SK-N-MC (cell line): ENCODE results near the gene CAP1.

Source experiments
- DNase-seq: peaks from one replicate; pipeline ENCODE4 v3.0.0-alpha.2; 2011; ENCODE audit warnings: low read depth, low spot score
- H3K27ac ChIP-seq: fragments of 200-600 bp; sonication (generic); 2 replicates; pipeline ENCODE4 v1.5.1; 2016; ENCODE audit warnings: mixed run types
- H3K36me3 ChIP-seq: fragments of 200-600 bp; sonication (generic); 2 replicates; pipeline ENCODE4 v1.6.1; 2017; ENCODE audit warnings: antibody characterized with exemption, low read length, mixed read lengths; ENCODE audit not compliant: insufficient read depth
- H3K4me3 ChIP-seq: fragments of 200-600 bp; sonication (generic); 2 replicates; pipeline ENCODE4 v1.5.1; 2016
- H3K9ac ChIP-seq: fragments of 200-600 bp; sonication (generic); 2 replicates; pipeline ENCODE4 v1.8.0; 2017; ENCODE audit warnings: mixed run types, mixed read lengths; ENCODE audit not compliant: insufficient read length
- H3K9me3 ChIP-seq: fragments of 200-600 bp; sonication (generic); 2 replicates; pipeline ENCODE4 v1.6.1; 2017; ENCODE audit warnings: low read depth, mild to moderate bottlenecking, antibody characterized with exemption, low read length, moderate library complexity, mixed read lengths
- EZH2 ChIP-seq: fragments of 200-600 bp; sonication (generic); IDR thresholded peaks from one replicate; pipeline ENCODE4 v1.6.1; 2017; ENCODE audit warnings: antibody characterized with exemption
- FOXP2 ChIP-seq: optimal IDR thresholded peaks from 2 replicates; pipeline ENCODE3; 2011; ENCODE audit warnings: mild to moderate bottlenecking, moderate library complexity; ENCODE audit not compliant: insufficient read depth; ENCODE audit errors: extremely low read length, control extremely low read depth
- POLR2AphosphoS5 ChIP-seq: IDR thresholded peaks from 2 replicates; pipeline ENCODE4 v1.6.1; 2012; ENCODE audit warnings: mild to moderate bottlenecking, low read depth, low read length, borderline replicate concordance

The CAP1 gene

DNA sequence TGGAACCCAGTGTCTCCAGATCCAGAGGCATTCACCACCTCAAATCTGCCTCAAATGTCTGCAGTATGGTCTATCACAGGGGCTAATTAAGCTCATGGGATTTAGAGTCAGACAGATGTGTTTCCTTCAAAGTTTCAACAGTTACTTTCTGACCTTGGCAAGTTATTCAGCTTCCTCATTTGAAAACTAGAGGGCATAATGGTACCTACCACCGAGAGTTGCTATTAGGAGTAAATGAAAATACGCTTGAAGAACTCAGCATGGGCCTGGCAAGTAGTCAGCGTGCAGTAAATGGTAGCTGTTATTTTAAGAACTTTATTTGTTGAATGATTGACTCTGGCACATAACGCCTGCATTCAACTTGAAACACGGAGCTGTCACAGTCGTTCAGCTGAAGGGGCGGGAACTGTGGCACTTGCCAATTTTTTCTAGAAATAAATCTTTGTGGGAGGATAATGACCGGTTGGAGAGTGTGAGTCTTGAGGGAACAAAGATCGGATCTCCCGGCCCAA, 1.2 kb upstream of the CAP1 start:
- Histone ChIP-seq H3K4me3 (peak overlapping the region; percentile 93), H3K27ac (no peak overlapping the region), H3K36me3 (no peaks in the 10 kb centered on the region; the same call in 1 of the 2 replicates), H3K9me3 (no peaks in the 10 kb centered on the region), H3K9ac (peak overlapping the region; percentile 86)
- DNase-seq, result no peak
- TF ChIP-seq FOXP2, result no peak
- TF ChIP-seq POLR2AphosphoS5, result no peak
- TF ChIP-seq EZH2, result no peak

DNA sequence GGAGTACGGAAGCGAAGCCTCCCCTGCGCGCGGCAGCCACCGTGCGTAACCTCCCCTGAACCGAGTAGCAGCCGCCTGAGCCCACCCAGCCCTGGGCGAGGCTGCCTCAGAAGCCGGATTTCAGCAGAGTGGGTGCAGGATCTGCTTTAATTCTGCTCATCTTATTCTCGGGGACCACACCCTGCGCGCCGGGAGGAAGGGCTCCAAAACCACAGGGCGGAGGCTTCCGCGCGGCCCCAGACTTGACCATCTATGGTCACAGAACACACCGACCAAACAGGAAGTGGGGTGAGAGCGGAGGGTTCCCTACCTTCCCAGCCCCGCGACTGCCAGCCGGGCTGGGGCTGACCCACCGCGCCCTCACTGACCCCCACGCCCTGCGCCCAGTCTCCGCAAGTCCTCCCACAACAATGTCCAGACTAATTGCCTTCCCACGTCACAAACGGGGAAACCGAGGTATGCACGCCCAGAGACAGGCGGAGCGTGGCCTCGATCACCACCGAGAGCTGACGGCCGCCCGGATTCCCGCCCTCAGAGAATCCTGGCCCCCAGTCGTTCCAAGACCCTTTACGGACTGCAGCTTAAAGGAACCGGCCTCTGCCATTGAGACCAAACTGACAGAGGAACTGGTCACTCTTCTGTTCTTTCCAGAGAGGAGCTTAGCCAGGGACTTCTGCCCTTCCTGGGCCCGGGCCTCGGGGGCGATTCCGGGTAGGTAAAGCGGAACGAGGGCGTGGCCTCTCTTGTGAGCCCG, 595 bp upstream of the CAP1 start:
- Histone ChIP-seq H3K9me3 (no peaks in the 10 kb centered on the region), H3K9ac (peak overlapping the region; percentile 86), H3K27ac (peak overlapping the region; percentile 34; the same call in 1 of the 2 replicates), H3K36me3 (no peaks in the 10 kb centered on the region; the same call in 1 of the 2 replicates), H3K4me3 (peak overlapping the region; percentile 93)
- DNase-seq, result no peak
- TF ChIP-seq EZH2, result no peak
- TF ChIP-seq POLR2AphosphoS5, result peak; percentile 85
- no peak for TF ChIP-seq FOXP2

DNA sequence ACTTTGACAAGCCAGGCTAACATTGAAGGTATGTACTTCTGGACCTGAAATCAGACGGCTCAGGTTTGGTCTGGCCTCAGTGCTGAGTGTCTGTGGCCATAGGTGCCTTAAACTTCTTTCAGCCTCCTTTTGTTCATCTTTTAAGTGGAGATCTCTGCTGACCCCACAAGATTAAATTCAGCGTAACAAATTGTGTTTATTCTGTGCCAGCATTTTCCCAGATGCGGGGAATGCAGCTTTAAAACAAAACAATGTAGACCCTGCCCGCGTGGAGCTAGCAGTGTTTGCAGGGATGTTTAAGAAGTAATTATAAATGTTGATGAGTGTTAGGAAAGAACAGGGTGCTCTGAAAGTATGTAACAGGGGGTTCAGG, 923 bp downstream of the CAP1 start:
- Histone ChIP-seq H3K27ac (no peak overlapping the region), H3K4me3 (peak overlapping the region; percentile 93), H3K9ac (peak overlapping the region; percentile 91), H3K9me3 (no peaks in the 10 kb centered on the region), H3K36me3 (no peaks in the 10 kb centered on the region; the same call in 1 of the 2 replicates)
- DNase-seq, result no peak
- TF ChIP-seq POLR2AphosphoS5, result no peak
- TF ChIP-seq EZH2, result no peak
- TF ChIP-seq FOXP2, result no peak

DNA sequence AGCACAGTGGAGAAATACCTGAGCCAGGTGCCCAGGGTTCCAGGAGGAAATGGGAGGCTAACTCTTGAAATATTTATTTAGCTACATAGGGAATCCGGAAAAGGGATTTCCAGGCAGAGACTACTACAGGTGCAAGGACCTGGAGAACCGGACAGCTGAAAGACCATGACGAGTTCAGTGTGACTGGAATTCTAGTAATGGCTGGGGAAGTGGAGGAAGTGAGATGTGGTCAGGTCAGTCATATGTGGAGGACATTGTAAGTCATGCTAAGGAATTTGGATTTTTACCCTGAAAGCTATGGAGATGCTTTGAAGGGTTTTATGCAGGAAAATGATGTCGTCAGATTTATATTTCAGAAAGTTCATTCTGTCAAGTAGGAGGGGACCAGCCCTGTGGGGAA, 1.8 kb downstream of the CAP1 start:
- no peaks in the 10 kb centered on the region for H3K9me3 ChIP-seq
- no peak overlapping the region for H3K4me3 ChIP-seq
- DNase-seq, result no peak
- no peak overlapping the region for H3K27ac ChIP-seq
- peaks cover 3% of the 10 kb centered on the region; the same call in 1 of the 2 replicates for H3K36me3 ChIP-seq
- H3K9ac ChIP-seq, result no peak overlapping the region
- TF ChIP-seq EZH2 (no peak), POLR2AphosphoS5 (no peak), FOXP2 (no peak)

DNA sequence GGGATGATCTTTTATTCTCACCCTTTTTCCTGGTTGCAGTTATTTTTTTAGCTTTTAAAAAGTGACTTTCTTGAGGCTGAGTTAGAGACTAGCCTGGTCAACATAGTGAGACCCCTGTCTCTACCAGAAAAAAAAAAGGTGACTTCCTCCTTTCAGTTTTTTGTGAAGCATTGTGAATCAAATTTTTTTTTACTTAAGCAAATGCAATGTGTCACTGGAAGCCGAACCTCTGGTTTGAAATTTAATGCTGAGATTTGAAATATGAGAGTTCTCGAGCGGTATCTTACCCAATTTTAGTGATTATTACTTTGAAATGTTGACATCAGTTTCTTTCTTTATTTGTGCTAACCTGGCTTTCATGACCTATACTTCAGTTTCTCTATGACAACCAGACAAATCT, 3.6 kb downstream of the CAP1 start:
- Histone ChIP-seq H3K27ac (no peak overlapping the region), H3K9me3 (no peaks in the 10 kb centered on the region), H3K36me3 (peaks cover 5% of the 10 kb centered on the region; the same call in 1 of the 2 replicates), H3K4me3 (no peak overlapping the region), H3K9ac (no peak overlapping the region)
- TF ChIP-seq EZH2 (no peak), FOXP2 (no peak), POLR2AphosphoS5 (no peak)
- DNase-seq, result no peak

DNA sequence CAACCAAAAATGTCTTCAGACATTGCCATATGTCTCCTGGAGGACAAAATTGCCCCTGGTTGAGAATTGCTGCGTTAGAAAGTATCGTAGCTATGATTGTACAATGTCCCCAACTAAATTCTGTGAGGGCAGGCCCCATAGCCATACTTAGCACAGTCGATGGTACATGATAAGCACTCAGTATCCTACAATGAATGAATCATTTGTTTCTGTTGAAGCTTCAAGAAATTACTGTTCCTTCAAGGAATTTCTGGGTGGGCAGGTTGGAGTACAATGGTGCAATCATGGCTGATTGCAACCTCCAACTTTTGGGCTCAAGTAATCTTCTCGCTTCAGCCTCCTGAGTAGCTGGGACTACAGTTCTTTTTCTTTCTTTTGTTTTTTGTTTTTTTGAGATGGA, 4.7 kb downstream of the CAP1 start:
- Histone ChIP-seq H3K27ac (no peak overlapping the region), H3K36me3 (peaks cover 10% of the 10 kb centered on the region; the same call in 1 of the 2 replicates), H3K9me3 (no peaks in the 10 kb centered on the region), H3K9ac (no peak overlapping the region), H3K4me3 (no peak overlapping the region)
- DNase-seq, result no peak
- TF ChIP-seq FOXP2 (no peak), POLR2AphosphoS5 (no peak), EZH2 (no peak)

DNA sequence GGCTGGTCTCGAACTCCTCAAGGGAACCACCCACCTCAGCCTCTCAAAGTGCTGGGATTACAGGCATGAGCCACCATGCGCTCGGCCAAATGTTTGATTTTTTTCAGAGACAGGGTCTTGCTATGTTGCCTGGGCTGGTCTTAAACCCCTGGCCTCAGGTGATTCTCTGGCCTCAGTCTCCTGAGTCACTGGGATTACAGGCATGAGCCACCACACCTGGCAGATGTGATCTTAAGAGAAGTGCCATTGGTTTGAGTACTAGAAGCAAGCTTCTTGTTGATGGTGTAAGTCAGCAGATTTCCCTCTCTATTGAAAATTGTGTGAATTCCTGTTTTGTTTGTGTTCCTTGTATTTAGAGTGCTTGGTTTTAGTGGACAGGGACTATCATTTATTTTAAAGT, 5.2 kb downstream of the CAP1 start:
- Histone ChIP-seq H3K4me3 (no peak overlapping the region), H3K9ac (no peak overlapping the region), H3K9me3 (no peaks in the 10 kb centered on the region), H3K27ac (no peak overlapping the region), H3K36me3 (peaks cover 10% of the 10 kb centered on the region; the same call in 1 of the 2 replicates)
- TF ChIP-seq FOXP2 (no peak), EZH2 (no peak), POLR2AphosphoS5 (no peak)
- no peak for DNase-seq

DNA sequence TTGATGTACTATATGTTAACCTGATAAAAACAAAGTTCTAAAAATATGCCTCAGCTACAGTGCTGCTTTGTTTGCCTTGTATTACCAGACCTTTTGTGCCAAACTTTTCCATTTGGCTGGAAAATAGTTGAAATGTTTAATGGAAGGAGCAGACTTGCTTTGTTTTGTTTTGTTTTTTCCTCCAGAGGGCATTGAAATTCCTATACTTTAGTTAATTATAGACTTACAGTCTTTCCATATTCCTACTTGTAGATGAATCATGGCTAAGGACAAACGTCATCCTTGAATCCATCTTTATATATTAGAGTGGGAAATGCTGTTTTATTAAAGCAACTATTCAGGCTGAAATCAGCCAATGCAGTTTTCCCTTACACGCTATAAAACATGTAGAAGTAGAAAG, 6.7 kb downstream of the CAP1 start:
- H3K9ac ChIP-seq, result no peak overlapping the region
- peaks cover 10% of the 10 kb centered on the region; the same call in 1 of the 2 replicates for H3K36me3 ChIP-seq

More for the DNA sequence above, 6.7 kb downstream of the CAP1 start:
- no peak overlapping the region for H3K27ac ChIP-seq
- TF ChIP-seq POLR2AphosphoS5 (no peak), FOXP2 (no peak), EZH2 (no peak)
- DNase-seq, result no peak
- H3K4me3 ChIP-seq, result no peak overlapping the region
- H3K9me3 ChIP-seq, result no peaks in the 10 kb centered on the region
